Measurements from ENCODE around the gene ZNF74. TPM values are rescaled to one million over a fixed set of nuclear protein-coding genes. Genes with fewer than 3 reads are reported as not detected.
"Not testable (repeated sequence)": the region's sequence is repeated elsewhere in the genome, so short reads cannot be mapped to it uniquely, and the experiment has no call there.

ZNF74 gene
- total RNA-seq, 4 donors from 2014 or later, result 9.8 to 15.0 (median 12.0) TPM

DNA sequence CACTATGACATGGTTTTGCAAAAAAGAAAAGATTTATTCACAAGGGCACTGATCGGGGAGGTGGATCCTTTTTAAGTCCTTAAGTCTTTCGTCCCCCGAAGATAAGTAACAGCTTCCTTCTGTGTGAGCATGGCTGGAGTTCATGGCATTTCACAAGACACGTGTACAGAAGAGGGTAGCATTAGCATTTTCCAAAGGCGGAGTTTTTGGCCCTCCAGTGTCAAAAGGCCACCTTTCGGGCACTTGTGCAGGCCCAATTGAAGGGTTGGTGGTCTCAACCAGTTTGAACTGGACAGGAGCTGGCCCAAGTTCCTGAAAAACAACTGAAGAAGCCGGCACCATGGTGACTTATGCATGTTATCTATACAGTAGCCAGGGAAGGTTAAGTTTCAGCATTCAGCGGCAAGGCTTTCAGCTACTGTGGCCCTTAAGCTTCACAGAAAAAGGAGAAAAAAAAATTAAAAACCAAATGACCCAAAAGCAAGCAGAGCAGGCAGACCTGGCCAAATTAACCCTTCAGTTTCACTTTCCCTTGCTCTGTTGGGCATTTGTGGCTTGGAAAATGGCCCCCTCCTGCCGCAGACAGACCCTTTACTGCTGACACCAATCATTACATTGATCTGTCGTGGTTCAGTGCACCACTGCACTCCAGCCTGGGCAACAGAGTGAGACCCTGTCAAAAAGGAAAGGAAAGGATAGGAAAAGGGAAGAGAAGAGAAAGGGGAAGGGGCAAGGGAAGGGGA lies 18.7 kb downstream of the ZNF74 start:
- Histone ChIP-seq H3K9me3 (no peaks in the 10 kb centered on the region), H3K36me3 (no peaks in the 10 kb centered on the region), H3K27me3 (no peaks in the 10 kb centered on the region), H3K4me3 (replicated peaks in 1 of 3) (no peak overlapping the region), H3K27ac (no peak overlapping the region), H3K4me1 (no peaks in the 10 kb centered on the region)
- TF ChIP-seq, protein P1, sequence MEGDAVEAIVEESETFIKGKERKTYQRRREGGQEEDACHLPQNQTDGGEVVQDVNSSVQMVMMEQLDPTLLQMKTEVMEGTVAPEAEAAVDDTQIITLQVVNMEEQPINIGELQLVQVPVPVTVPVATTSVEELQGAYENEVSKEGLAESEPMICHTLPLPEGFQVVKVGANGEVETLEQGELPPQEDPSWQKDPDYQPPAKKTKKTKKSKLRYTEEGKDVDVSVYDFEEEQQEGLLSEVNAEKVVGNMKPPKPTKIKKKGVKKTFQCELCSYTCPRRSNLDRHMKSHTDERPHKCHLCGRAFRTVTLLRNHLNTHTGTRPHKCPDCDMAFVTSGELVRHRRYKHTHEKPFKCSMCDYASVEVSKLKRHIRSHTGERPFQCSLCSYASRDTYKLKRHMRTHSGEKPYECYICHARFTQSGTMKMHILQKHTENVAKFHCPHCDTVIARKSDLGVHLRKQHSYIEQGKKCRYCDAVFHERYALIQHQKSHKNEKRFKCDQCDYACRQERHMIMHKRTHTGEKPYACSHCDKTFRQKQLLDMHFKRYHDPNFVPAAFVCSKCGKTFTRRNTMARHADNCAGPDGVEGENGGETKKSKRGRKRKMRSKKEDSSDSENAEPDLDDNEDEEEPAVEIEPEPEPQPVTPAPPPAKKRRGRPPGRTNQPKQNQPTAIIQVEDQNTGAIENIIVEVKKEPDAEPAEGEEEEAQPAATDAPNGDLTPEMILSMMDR (IDR thresholded peaks at IDR 0.05), result no peak
- no peak for TF ChIP-seq POLR2A (IDR thresholded peaks at IDR 0.05)
- DNase-seq, result no peak
- intact Hi-C loops (cut with DNase I), result no loop called here
- 64 to 68% methylated on average over 10 of the region's 10 CpGs for WGBS, 2 donors

DNA sequence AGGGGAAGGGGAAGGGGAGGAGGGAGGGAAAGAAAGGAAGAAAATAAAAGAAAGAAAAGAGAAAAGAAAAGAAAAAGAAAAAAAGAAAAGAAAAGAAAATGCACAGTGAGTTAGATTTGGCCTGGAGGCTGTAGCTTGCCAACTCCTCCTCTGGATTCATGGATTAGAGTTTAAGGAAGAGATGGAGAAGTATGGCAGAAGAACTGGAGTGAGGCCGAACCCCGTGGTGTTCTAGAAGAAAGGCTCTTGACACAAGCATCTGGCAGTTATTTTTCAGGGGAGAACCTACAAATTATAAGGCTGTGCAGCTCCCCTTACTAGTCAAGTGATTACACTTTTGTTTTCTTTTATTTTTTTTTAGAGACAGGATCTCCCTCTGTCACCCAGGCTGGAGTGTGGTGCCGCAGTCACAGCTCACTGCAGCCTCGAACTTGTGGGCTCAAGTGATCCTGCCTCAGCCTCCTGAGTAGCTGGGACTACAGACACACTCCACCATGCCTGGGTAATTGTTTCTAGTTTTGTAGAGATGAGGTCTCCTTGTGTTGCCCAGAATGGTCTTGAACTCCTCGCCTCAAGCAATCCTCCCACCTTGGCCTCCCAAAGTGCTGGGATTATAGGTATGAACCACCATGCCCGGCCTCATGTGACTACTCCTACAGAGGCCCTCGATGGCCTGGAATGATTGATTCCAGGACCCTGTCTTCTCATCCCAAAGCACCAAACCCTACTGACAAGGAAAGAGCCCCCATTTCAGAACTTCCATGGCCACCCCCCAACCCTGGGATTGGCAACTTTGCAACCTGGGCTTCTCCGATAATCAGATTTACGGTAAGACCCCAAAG lies 19.5 kb downstream of the ZNF74 start:
- Histone ChIP-seq H3K9me3 (no peaks in the 10 kb centered on the region), H3K27ac (no peak overlapping the region), H3K4me1 (no peaks in the 10 kb centered on the region), H3K36me3 (no peaks in the 10 kb centered on the region), H3K27me3 (no peaks in the 10 kb centered on the region), H3K4me3 (replicated peaks in 1 of 3) (no peak overlapping the region)
- TF ChIP-seq, protein P1 (IDR thresholded peaks at IDR 0.05), result no peak
- no peak for TF ChIP-seq POLR2A (IDR thresholded peaks at IDR 0.05)
- intact Hi-C loops (cut with DNase I), result no loop called here
- DNase-seq, result no peak
- 88 to 91% methylated on average over 9 of the region's 9 CpGs for WGBS, 2 donors

DNA sequence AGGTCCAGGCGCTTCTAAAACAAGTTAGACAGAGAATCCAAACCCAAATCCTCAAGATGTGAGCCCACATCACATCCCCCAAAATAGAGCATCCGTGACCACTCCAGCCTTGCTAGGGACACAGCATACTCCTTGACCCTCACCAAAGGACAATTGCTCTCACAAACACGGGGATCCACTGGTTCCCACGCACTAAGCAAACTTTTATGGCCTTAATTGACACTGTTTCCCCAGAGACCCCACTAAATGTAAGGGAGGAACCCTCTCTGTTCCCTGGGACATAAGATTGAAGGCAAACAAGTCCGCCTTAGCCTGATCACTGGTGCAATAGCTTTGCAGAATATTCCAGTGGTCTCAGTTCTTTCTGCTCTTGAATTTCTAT lies 20.1 kb downstream of the ZNF74 start:
- Histone ChIP-seq H3K4me1 (no peaks in the 10 kb centered on the region), H3K27ac (no peak overlapping the region), H3K36me3 (no peaks in the 10 kb centered on the region), H3K9me3 (no peaks in the 10 kb centered on the region), H3K4me3 (replicated peaks in 1 of 3) (no peak overlapping the region), H3K27me3 (no peaks in the 10 kb centered on the region)
- TF ChIP-seq, protein P1 (IDR thresholded peaks at IDR 0.05), result no peak
- no peak for TF ChIP-seq POLR2A (IDR thresholded peaks at IDR 0.05)
- intact Hi-C loops (cut with DNase I), result no loop called here
- 84 to 97% methylated on average over 5 of the region's 5 CpGs for WGBS, 2 donors
- DNase-seq, result no peak

DNA sequence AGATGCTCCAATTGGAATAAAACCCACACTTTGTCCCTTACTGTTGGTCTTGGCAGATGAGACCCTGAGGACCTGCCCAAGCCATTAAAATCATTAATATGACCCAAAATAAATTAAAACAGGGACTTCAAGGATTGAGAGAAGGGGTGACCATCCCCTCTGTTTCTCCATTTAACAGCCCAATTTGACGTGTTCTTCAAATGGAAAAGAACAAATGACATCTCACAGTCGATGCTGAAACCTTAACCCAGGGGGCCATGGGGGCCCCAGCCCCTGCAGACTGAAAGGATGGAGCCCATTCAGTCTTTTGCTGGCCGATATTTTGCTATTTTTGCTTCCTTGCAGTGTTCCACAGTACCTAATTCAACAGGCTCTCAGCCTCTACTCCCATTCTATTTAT lies 20.5 kb downstream of the ZNF74 start:
- Histone ChIP-seq H3K9me3 (no peaks in the 10 kb centered on the region), H3K27ac (no peak overlapping the region), H3K27me3 (no peaks in the 10 kb centered on the region), H3K4me1 (no peaks in the 10 kb centered on the region), H3K4me3 (replicated peaks in 1 of 3) (no peak overlapping the region), H3K36me3 (no peaks in the 10 kb centered on the region)
- intact Hi-C loops (cut with DNase I), result no loop called here
- WGBS, 2 donors, result 80% methylated on average over 3 of the region's 3 CpGs
- TF ChIP-seq, protein P1 (IDR thresholded peaks at IDR 0.05), result no peak
- no peak for TF ChIP-seq POLR2A (IDR thresholded peaks at IDR 0.05)
- no peak for DNase-seq

DNA sequence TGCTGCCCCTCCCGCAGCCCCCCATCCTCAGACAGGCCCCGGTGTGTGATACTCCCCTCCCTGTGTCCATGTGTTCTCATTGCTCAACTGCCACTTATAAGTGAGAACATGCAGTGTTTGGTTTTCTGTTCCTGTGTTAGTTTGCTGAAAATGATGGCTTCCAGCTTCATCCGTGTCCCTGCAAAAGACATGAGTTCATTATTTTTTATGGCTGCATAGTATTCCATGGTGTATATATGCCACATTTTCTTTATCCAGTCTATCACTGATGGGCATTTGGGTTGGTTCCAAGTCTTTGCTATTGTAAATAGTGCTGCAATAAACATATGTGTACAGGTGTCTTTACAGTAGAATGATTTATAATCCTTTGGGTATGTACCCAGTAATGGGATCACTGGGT lies 21.3 kb downstream of the ZNF74 start:
- H3K9me3 ChIP-seq; H3K4me1 ChIP-seq; H3K27me3 ChIP-seq; H3K36me3 ChIP-seq; H3K27ac ChIP-seq; DNase-seq; H3K4me3 ChIP-seq (replicated peaks in 1 of 3); intact Hi-C loops (cut with DNase I): not testable (repeated sequence)
- 90% methylated on average over 3 of the region's 3 CpGs for WGBS, 2 donors

DNA sequence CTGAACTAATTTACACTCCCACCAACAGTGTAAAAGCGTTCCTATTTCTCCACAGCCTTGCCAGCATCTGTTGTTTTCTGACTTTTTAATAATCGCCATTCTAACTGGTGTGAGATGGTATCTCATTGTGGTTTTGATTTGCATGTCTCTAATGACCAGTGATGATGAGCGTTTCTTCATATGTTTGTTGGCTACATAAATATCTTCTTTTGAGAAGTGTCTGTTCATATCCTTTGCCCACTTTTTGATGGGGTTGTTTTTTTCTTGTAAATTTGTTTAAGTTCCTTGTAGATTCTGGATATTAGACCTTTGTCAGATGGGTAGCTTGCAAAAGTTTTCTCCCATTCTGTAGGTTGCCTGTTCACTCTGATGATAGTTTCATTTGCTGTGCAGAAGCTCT lies 21.7 kb downstream of the ZNF74 start:
- DNase-seq; intact Hi-C loops (cut with DNase I); H3K27me3 ChIP-seq; H3K36me3 ChIP-seq; H3K9me3 ChIP-seq; H3K4me1 ChIP-seq; H3K27ac ChIP-seq; H3K4me3 ChIP-seq (replicated peaks in 1 of 3): not testable (repeated sequence)
- WGBS, 2 donors, result 91 to 93% methylated on average over 3 of the region's 3 CpGs
